ENCODE results near the gene NDUFAF4.

DNA sequence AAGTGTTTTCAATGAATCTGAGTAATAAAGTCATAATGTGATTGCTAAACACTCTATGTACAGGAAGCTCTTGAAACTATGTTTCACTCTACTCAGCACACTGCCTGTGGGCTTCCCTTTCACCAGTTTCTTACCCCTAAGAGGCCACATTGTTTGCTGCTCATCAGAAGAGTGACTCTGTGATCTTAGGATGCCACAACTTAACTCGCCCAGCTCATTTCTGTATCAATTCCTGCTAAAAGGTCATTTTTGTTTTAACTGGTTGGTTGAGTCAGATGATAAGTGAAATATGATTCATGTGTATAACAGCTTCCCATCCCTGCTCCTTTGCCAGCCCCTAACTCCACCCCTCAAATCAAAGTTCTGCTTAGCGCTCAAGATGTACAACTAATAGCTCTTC lies 9.8 kb upstream of the NDUFAF4 start:
- no peak for TF ChIP-seq POLR2AphosphoS5 (IDR thresholded peaks at IDR 0.05)
- TF ChIP-seq, protein P1, sequence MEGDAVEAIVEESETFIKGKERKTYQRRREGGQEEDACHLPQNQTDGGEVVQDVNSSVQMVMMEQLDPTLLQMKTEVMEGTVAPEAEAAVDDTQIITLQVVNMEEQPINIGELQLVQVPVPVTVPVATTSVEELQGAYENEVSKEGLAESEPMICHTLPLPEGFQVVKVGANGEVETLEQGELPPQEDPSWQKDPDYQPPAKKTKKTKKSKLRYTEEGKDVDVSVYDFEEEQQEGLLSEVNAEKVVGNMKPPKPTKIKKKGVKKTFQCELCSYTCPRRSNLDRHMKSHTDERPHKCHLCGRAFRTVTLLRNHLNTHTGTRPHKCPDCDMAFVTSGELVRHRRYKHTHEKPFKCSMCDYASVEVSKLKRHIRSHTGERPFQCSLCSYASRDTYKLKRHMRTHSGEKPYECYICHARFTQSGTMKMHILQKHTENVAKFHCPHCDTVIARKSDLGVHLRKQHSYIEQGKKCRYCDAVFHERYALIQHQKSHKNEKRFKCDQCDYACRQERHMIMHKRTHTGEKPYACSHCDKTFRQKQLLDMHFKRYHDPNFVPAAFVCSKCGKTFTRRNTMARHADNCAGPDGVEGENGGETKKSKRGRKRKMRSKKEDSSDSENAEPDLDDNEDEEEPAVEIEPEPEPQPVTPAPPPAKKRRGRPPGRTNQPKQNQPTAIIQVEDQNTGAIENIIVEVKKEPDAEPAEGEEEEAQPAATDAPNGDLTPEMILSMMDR (IDR thresholded peaks at IDR 0.05): no peak
- TF ChIP-seq EP300 (IDR thresholded peaks at IDR 0.05): no peak
- no peak for TF ChIP-seq POLR2A (IDR thresholded peaks at IDR 0.05)

Data from gastroesophageal sphincter (tissue), 3 donors.